Effector memory CD4-positive, alpha-beta T cell (primary cell): ENCODE measurements around the gene JOSD2.
A peak's percentile ranks its signal among the peaks of the same experiment; 100 is the strongest.

Experiments
- DNase-seq, 3 donors: peaks; one replicate each; pipeline ENCODE4 v3.0.0-alpha.2; 2020
- H3K27ac ChIP-seq: 2 replicates; pipeline ENCODE4 v1.7.0; 2013; ENCODE audit warnings: mild to moderate bottlenecking, low read length, moderate library complexity; ENCODE audit not compliant: insufficient read depth, poor library complexity, severe bottlenecking
- H3K27me3 ChIP-seq: replicated peaks from 2 replicates; pipeline ENCODE4 v1.7.0; 2013; ENCODE audit warnings: mild to moderate bottlenecking, low read length; ENCODE audit not compliant: insufficient read depth, control insufficient read depth, poor library complexity, severe bottlenecking
- H3K36me3 ChIP-seq: 2 replicates; pipeline ENCODE4 v1.7.0; 2013; ENCODE audit warnings: mild to moderate bottlenecking, low read length, moderate library complexity; ENCODE audit not compliant: control insufficient read depth, insufficient read depth
- H3K4me1 ChIP-seq: 2 replicates; pipeline ENCODE4 v1.7.0; 2013; ENCODE audit warnings: low read length, mild to moderate bottlenecking; ENCODE audit not compliant: control insufficient read depth, insufficient read depth, poor library complexity, severe bottlenecking
- H3K4me3 ChIP-seq: 2 replicates; pipeline ENCODE4 v1.7.0; 2013; ENCODE audit warnings: low read length, low read depth, mild to moderate bottlenecking; ENCODE audit not compliant: insufficient read depth, poor library complexity, severe bottlenecking
- H3K9me3 ChIP-seq: 2 replicates; pipeline ENCODE4 v1.7.0; 2013; ENCODE audit warnings: mild to moderate bottlenecking, low read length, moderate library complexity; ENCODE audit not compliant: control insufficient read depth

JOSD2 gene

DNA sequence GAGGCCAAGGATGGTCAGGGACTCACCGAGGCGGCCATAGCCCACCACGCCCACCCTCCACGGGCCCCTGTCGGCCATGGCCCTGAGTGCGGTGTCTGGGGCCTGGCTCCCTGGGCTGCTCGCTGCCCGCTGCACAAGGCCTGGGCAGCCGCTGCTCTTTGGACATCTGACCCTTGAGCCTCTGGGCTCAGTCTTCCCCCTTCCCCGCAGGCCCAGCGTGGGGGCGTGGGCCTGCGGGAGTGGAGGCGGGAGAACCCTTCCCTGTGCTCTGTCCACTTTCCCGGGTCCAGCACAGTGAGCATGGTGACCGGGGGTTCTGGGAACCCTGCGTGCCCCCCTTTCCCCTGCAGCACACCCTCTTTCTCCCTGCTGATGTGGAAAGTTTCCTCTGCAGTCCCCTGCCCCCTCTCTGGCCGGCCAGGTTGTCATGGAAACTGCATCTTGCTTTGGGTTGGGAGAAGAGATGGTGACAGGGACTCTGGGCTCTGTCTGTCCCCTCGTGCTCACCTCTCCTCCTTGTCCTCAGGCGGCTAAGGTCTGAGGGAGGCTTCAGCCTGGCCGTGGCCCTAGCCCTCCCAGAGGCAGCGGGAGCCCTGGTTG lies 2.9 kb upstream of the JOSD2 start, which contains the start of gene ASPDH:
Gene ASPDH (minus strand): TSS at position 168 of the 600 bp plus-strand sequence. CDS start 90 bp downstream, at position 78.
- H3K4me1 ChIP-seq: peaks cover 12% of the 10 kb centered on the region
- no peak within 1 kb of the TSS for H3K4me3 ChIP-seq
- H3K36me3 ChIP-seq: no peaks in the 10 kb centered on the region
- no peak for DNase-seq
- H3K27ac ChIP-seq: no peak within 1 kb of the TSS
- no peaks in the 10 kb centered on the region for H3K27me3 ChIP-seq
- no peaks in the 10 kb centered on the region for H3K9me3 ChIP-seq

DNA sequence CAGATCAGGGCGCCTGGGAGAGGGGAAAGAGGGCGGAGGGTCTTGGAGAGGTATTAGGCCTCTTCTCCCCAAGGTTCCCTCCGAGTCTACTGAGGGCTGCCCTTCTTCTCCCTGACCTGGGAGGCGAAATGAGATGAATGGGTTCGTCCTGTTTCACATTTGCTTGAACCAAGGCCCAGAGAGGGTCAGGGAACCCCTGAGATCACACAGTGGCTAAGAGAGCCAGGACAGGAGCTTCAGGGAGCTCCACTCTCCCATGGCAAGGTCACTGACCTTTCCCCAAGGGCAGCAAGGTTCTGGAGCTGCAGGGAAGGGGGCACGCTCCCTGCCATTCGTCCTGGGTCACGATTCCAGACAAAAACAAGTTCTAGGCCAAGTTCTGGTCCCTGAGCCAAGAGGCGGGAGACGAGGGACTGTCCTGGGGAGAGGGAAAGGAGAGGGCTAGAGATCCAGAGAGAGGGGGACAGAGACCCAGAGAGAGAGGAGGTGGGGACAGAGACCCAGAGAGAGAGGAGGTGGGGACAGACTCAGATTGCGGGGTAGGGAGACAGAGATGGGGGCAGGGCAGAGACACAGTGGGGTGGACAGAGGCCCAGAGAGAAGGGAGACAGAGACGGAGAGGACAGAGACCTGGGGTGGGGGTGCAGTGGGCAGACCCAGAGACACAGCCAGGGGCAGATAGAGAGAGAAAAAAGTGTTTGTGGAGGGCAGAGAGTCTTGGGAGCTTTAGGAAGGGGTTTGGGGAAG lies 2.2 kb upstream of the JOSD2 start:
- no peak for DNase-seq
- H3K27ac ChIP-seq: no peak overlapping the region
- H3K9me3 ChIP-seq: no peaks in the 10 kb centered on the region
- no peaks in the 10 kb centered on the region for H3K27me3 ChIP-seq
- no peak overlapping the region for H3K4me3 ChIP-seq
- H3K36me3 ChIP-seq: no peaks in the 10 kb centered on the region
- peaks cover 12% of the 10 kb centered on the region for H3K4me1 ChIP-seq

DNA sequence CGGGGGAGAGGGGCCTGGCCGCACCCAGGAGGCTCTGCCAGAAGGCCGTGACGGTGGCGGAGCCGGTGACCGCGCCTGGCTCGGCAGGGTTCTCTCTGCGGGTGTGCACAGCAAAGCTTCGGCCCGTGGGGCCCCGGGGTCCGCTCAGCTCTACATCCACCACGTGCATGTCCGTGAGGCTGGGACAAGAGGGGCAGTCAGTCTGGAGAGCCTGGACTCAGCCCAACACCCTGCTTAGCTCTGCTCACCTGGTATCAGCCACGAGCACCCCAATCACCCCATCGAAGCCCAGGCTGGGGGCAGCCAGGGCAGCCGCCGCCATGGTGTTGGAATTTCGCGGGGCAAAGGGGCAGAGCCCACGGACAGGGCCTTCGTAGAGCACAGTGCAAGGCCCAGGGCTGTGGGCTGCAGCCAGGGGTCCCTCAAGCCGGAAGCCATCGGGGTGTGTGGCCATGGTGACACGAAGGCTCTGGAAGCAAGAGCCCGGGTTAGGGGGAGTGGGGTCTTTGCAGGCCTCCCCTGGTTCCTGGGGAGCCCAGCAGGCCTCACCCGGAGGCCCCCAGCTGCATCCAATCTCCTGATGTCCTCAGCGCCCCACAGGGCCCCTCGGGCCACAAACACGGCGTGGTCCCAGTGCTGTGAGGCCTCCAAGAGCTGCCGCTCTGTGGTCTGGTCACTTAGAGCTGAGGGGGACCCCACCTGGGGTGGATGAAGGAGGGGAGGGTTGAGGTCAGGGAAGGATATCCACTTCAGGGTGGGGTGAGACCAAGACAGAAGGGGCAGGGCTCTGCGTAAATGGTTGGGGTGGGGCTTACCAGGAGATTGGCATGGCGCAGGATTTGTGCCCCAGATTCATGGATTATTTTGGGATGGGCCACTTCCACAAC lies 1.4 kb upstream of the JOSD2 start:
- Histone ChIP-seq H3K27ac (no peak overlapping the region), H3K36me3 (no peaks in the 10 kb centered on the region), H3K9me3 (no peaks in the 10 kb centered on the region), H3K4me3 (no peak overlapping the region), H3K27me3 (no peaks in the 10 kb centered on the region), H3K4me1 (peaks cover 12% of the 10 kb centered on the region)
- DNase-seq: no peak

DNA sequence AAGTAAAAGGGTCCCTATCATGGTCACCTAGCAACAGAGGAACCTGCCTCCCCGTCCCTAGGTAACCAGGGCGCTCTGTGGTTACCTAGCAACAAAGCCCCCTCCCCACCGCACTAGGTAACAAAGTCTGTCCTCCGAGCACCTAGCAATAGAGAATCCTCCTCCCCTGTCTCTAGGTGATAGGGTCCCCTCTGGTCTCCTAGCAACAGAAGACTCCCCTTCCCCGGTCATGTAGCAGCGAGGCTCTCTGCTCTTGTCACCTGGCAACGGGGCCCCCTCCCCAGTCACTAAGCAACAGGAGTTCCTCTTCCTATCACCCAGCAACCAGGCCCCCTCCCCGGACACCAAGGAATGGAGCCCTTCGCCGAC lies 307 bp downstream of the JOSD2 start:
- DNase-seq: no peak
- H3K36me3 ChIP-seq: no peaks in the 10 kb centered on the region
- peak overlapping the region; percentile 81 for H3K27ac ChIP-seq
- no peaks in the 10 kb centered on the region for H3K27me3 ChIP-seq
- peak overlapping the region; percentile 52 for H3K4me3 ChIP-seq
- peaks cover 12% of the 10 kb centered on the region for H3K4me1 ChIP-seq
- no peaks in the 10 kb centered on the region for H3K9me3 ChIP-seq

DNA sequence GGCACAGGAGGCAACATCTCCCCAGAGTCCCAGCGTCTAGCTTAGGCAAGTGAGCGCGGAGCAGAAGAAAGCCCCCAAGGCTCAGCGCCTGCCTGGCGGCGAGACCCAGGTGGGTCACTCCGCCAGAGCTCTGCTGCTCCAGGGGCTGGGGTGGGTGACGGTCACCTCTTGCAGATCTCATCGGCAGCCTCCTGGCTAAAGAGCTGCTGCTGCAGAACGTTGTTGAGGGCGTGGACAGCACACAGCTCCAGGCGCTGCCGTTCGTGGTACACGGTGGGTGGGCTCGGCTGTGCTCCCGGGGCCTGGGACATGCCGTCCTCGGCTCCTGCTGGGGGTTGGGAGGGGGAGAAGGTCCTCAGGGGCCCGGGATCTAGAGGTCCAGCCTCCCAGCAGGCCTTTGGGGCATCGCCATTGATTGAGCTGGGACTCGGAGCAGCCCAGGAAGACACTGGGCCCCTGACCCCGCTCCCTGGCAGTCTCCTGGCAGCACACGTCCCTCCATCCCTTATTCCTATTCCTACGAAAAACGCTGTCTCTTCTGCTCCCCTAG lies 795 bp downstream of the JOSD2 start:
- Histone ChIP-seq H3K36me3 (no peaks in the 10 kb centered on the region), H3K27ac (peak overlapping the region; percentile 81), H3K4me1 (peaks cover 12% of the 10 kb centered on the region), H3K4me3 (peak overlapping the region; percentile 52), H3K9me3 (no peaks in the 10 kb centered on the region), H3K27me3 (no peaks in the 10 kb centered on the region)
- DNase-seq: no peak

DNA sequence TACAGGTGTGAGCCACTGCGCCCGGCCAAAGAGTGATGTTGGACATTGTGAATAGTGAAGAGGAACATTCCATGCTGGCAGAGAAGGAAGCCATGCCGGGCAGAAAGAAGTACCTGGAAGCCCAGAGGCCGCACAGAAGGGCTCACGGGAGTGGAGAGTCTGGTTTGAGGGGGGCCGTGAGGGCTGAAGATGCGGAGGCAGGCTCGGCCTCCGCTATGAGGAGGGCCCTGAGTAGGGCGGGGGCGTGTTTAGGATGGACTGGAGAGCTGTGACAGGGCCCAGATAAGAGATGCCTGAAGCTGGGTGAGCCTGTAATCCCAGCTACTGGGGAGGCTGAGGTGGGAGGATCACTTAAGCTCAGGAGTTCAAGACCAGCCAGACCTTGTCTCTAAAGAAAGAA lies 1.6 kb downstream of the JOSD2 start:
- Histone ChIP-seq H3K4me3 (no peak overlapping the region), H3K4me1 (peaks cover 12% of the 10 kb centered on the region), H3K27me3 (no peaks in the 10 kb centered on the region), H3K36me3 (no peaks in the 10 kb centered on the region), H3K27ac (no peak overlapping the region), H3K9me3 (no peaks in the 10 kb centered on the region)
- DNase-seq: no peak

DNA sequence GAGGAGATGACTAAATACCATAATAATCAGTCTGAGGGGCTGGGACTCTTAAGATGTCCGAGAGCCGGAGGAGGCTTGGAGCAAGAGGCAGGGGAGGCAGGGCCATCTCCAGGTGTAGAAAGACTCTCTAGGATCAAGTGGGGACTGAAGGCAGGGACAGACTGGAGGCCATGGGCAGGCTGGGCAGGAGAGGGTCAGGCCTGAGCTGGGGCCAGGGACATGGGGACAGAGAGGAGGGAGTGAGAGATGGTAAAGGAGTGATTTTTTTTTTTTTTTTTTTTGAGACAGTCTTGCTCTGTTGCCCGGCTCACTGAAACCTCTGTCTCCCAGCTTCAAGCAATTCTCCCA lies 2.2 kb downstream of the JOSD2 start:
- H3K27me3 ChIP-seq: no peaks in the 10 kb centered on the region
- H3K4me1 ChIP-seq: peaks cover 12% of the 10 kb centered on the region
- H3K4me3 ChIP-seq: no peak overlapping the region
- H3K9me3 ChIP-seq: no peaks in the 10 kb centered on the region
- no peaks in the 10 kb centered on the region for H3K36me3 ChIP-seq
- DNase-seq: no peak
- no peak overlapping the region for H3K27ac ChIP-seq

DNA sequence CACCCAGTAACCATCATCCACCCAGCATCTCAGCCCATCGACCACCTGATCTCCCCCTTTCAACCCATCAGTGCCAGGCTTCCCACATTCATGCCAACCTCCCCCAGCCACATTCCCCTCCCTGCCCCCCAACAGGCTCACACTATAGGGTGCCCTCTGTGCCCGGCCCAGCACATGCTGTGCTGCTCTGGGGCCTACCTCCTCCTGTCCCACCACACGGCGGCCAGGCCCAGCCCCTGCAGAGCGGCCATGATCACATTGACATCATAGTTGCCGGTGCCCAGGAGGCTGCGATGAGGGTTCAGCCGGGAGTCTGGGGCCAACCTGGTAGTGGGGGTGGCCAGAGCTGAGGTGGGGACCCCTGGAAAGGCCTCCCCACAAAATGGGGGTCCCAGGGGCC lies 3.6 kb downstream of the JOSD2 start:
- Histone ChIP-seq H3K36me3 (no peaks in the 10 kb centered on the region), H3K9me3 (no peaks in the 10 kb centered on the region), H3K27ac (no peak overlapping the region), H3K4me1 (peaks cover 12% of the 10 kb centered on the region), H3K27me3 (no peaks in the 10 kb centered on the region), H3K4me3 (no peak overlapping the region)
- no peak for DNase-seq

DNA sequence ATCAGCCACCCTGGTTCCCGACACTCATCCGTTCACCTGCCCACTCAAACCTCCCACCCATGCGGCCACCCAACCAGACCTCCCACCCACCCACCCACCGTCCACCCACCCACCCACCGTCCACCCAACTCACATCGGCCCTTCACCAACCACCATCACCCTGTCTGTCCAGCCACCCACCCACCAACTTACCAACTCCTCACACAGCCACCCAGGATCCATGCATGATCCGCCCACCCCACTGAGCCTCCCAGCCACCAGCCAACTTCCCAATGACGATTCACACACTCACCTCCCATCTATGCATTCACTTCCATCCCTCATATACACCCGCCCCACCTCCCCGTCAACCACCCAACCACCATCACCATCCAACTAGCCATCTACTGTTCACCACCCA lies 4.3 kb downstream of the JOSD2 start:
- no peak overlapping the region for H3K4me3 ChIP-seq
- H3K27me3 ChIP-seq: no peaks in the 10 kb centered on the region
- H3K27ac ChIP-seq: no peak overlapping the region
- H3K36me3 ChIP-seq: no peaks in the 10 kb centered on the region
- no peak for DNase-seq
- no peaks in the 10 kb centered on the region for H3K9me3 ChIP-seq
- peaks cover 12% of the 10 kb centered on the region for H3K4me1 ChIP-seq
